Central memory CD8-positive, alpha-beta T cell (primary cell): ENCODE data around the gene WLS.

ENCODE experiments used
- ATAC-seq: fragments of 150-1000 bp; cut with Tn5 transposase; replicated peaks from 2 replicates; pipeline ENCODE4 v1.10.0; 2022; ENCODE audit warnings: mild to moderate bottlenecking, moderate FRiP score, moderate number of reproducible peaks; ENCODE audit not compliant: poor library complexity, severe bottlenecking; ENCODE audit errors: extremely low read depth
- DNase-seq, 2 donors: peaks; one replicate each; pipeline ENCODE4 v3.0.0; 2021; ENCODE audit warnings: low spot score in 2 of 2
- H3K27ac Mint-ChIP-seq: one replicate; pipeline ENCODE4 v1.8.0; 2022; ENCODE audit warnings: low read depth, mild to moderate bottlenecking, moderate library complexity, mixed read lengths
- H3K27me3 Mint-ChIP-seq: one replicate; pipeline ENCODE4 v1.8.0; 2022; ENCODE audit warnings: mixed read lengths
- H3K36me3 Mint-ChIP-seq: one replicate; pipeline ENCODE4 v1.8.0; 2022; ENCODE audit warnings: mild to moderate bottlenecking, moderate library complexity, mixed read lengths; ENCODE audit not compliant: insufficient read depth
- H3K4me1 Mint-ChIP-seq: one replicate; pipeline ENCODE4 v1.8.0; 2022; ENCODE audit warnings: mixed read lengths
- H3K4me3 Mint-ChIP-seq: one replicate; pipeline ENCODE4 v1.8.0; 2022; ENCODE audit warnings: mild to moderate bottlenecking, moderate library complexity, mixed read lengths
- H3K9me3 Mint-ChIP-seq: one replicate; pipeline ENCODE4 v1.8.0; 2022; ENCODE audit warnings: mixed read lengths

The WLS gene

GRCh38 chr1:68221001-68221979 is 11.0 kb downstream of the WLS start:
- no peaks in the 10 kb centered on the region for H3K27me3 Mint-ChIP-seq
- no peak overlapping the region for H3K27ac Mint-ChIP-seq
- H3K4me1 Mint-ChIP-seq = no peaks in the 10 kb centered on the region
- H3K36me3 Mint-ChIP-seq = no peaks in the 10 kb centered on the region
- no peak for ATAC-seq
- no peak for DNase-seq
- H3K9me3 Mint-ChIP-seq = peaks cover 15% of the 10 kb centered on the region
- H3K4me3 Mint-ChIP-seq = no peak overlapping the region

- H3K36me3 Mint-ChIP-seq = no peaks in the 10 kb centered on the region
- no peak for DNase-seq
- H3K27me3 Mint-ChIP-seq = no peaks in the 10 kb centered on the region
- H3K9me3 Mint-ChIP-seq = peaks cover 15% of the 10 kb centered on the region
- H3K27ac Mint-ChIP-seq = no peak overlapping the region
- no peaks in the 10 kb centered on the region for H3K4me1 Mint-ChIP-seq
- no peak overlapping the region for H3K4me3 Mint-ChIP-seq
- no peak for ATAC-seq
Observed at GRCh38 chr1:68220420-68220819, 11.9 kb downstream of the WLS start.

- Mint-ChIP-seq H3K36me3 (no peaks in the 10 kb centered on the region), H3K4me1 (no peaks in the 10 kb centered on the region), H3K27me3 (no peaks in the 10 kb centered on the region), H3K27ac (no peak overlapping the region), H3K4me3 (no peak overlapping the region), H3K9me3 (peaks cover 10% of the 10 kb centered on the region)
- DNase-seq (no peak), ATAC-seq (no peak)
Observed at GRCh38 chr1:68218490-68218889, 13.8 kb downstream of the WLS start.

GRCh38 chr1:68217618-68218017 is 14.7 kb downstream of the WLS start:
- DNase-seq (no peak), ATAC-seq (no peak)
- H3K27ac Mint-ChIP-seq = no peak overlapping the region
- no peaks in the 10 kb centered on the region for H3K4me1 Mint-ChIP-seq
- no peaks in the 10 kb centered on the region for H3K36me3 Mint-ChIP-seq
- H3K4me3 Mint-ChIP-seq = no peak overlapping the region
- H3K27me3 Mint-ChIP-seq = no peaks in the 10 kb centered on the region
- H3K9me3 Mint-ChIP-seq = peaks cover 5% of the 10 kb centered on the region

- no peaks in the 10 kb centered on the region for H3K4me1 Mint-ChIP-seq
- DNase-seq (no peak), ATAC-seq (no peak)
- H3K36me3 Mint-ChIP-seq = no peaks in the 10 kb centered on the region
- H3K9me3 Mint-ChIP-seq = peaks cover 5% of the 10 kb centered on the region
- no peak overlapping the region for H3K4me3 Mint-ChIP-seq
- no peak overlapping the region for H3K27ac Mint-ChIP-seq
- no peaks in the 10 kb centered on the region for H3K27me3 Mint-ChIP-seq
Observed at GRCh38 chr1:68217060-68217554, 15.2 kb downstream of the WLS start.

GRCh38 chr1:68216089-68216772 is 16.1 kb downstream of the WLS start:
- Mint-ChIP-seq H3K36me3 (no peaks in the 10 kb centered on the region), H3K4me3 (no peak overlapping the region), H3K27me3 (no peaks in the 10 kb centered on the region), H3K4me1 (no peaks in the 10 kb centered on the region), H3K9me3 (peaks cover 5% of the 10 kb centered on the region), H3K27ac (no peak overlapping the region)
- no peak for DNase-seq
- ATAC-seq = no peak

- ATAC-seq (no peak), DNase-seq (no peak)
- H3K27ac Mint-ChIP-seq = no peak overlapping the region
- no peaks in the 10 kb centered on the region for H3K36me3 Mint-ChIP-seq
- no peaks in the 10 kb centered on the region for H3K27me3 Mint-ChIP-seq
- no peaks in the 10 kb centered on the region for H3K4me1 Mint-ChIP-seq
- H3K9me3 Mint-ChIP-seq = peaks cover 5% of the 10 kb centered on the region
- no peak overlapping the region for H3K4me3 Mint-ChIP-seq
Observed at GRCh38 chr1:68213843-68214242, 18.5 kb downstream of the WLS start.

GRCh38 chr1:68211761-68212380 is 20.5 kb downstream of the WLS start:
- Mint-ChIP-seq H3K27ac (no peak overlapping the region), H3K36me3 (no peaks in the 10 kb centered on the region), H3K9me3 (peaks cover 6% of the 10 kb centered on the region), H3K4me3 (no peak overlapping the region), H3K27me3 (no peaks in the 10 kb centered on the region), H3K4me1 (no peaks in the 10 kb centered on the region)
- no peak for DNase-seq
- ATAC-seq = no peak

- Mint-ChIP-seq H3K4me3 (no peak overlapping the region), H3K27ac (no peak overlapping the region), H3K36me3 (no peaks in the 10 kb centered on the region), H3K27me3 (no peaks in the 10 kb centered on the region), H3K9me3 (peaks cover 6% of the 10 kb centered on the region), H3K4me1 (no peaks in the 10 kb centered on the region)
- ATAC-seq = no peak
- no peak for DNase-seq
Observed at GRCh38 chr1:68210829-68211228, 21.5 kb downstream of the WLS start.

- DNase-seq (no peak), ATAC-seq (no peak)
- no peaks in the 10 kb centered on the region for H3K4me1 Mint-ChIP-seq
- H3K9me3 Mint-ChIP-seq = peaks cover 6% of the 10 kb centered on the region
- no peaks in the 10 kb centered on the region for H3K36me3 Mint-ChIP-seq
- H3K4me3 Mint-ChIP-seq = no peak overlapping the region
- no peak overlapping the region for H3K27ac Mint-ChIP-seq
- H3K27me3 Mint-ChIP-seq = no peaks in the 10 kb centered on the region
Observed at GRCh38 chr1:68210027-68210426, 22.3 kb downstream of the WLS start.

- DNase-seq = no peak
Observed at GRCh38 chr1:68206848-68207689, 25.3 kb downstream of the WLS start.

GRCh38 chr1:68205794-68206358 is 26.4 kb downstream of the WLS start:
- DNase-seq (no peak), ATAC-seq (no peak)
- Mint-ChIP-seq H3K27ac (no peak overlapping the region), H3K27me3 (no peaks in the 10 kb centered on the region), H3K4me1 (no peaks in the 10 kb centered on the region), H3K9me3 (peaks cover 6% of the 10 kb centered on the region), H3K4me3 (no peak overlapping the region), H3K36me3 (no peaks in the 10 kb centered on the region)

More at GRCh38 chr1:68206848-68207689, 25.3 kb downstream of the WLS start:
- Mint-ChIP-seq H3K9me3 (peaks cover 6% of the 10 kb centered on the region), H3K27ac (no peak overlapping the region), H3K36me3 (no peaks in the 10 kb centered on the region), H3K27me3 (no peaks in the 10 kb centered on the region), H3K4me1 (no peaks in the 10 kb centered on the region), H3K4me3 (no peak overlapping the region)
- ATAC-seq = no peak
